Natural killer cell (primary cell): ENCODE data around the gene SEM1. TPM values are rescaled to one million over a fixed set of nuclear protein-coding genes. Genes with fewer than 3 reads are reported as not detected.

Experiments used
- ATAC-seq, 3 donors: fragments of 150-1000 bp in 2 of 3; fragments of 200-7000 bp in 1 of 3; cut with Tn5 transposase; 1 replicate in 1 of 3; 2 replicates in 2 of 3; pipeline ENCODE4 v1.10.0; 2021; ENCODE audit warnings: mild to moderate bottlenecking in 2 of 3, moderate library complexity in 2 of 3
- DNase-seq, 2 donors: peaks; one replicate each; pipeline versions ENCODE4 v3.0.0 to v3.0.0-alpha.2; 2013 to 2021; ENCODE audit warnings: mixed read lengths in 1 of 2
- H3K27ac ChIP-seq: one replicate; pipeline ENCODE4 v1.5.1; 2013; ENCODE audit warnings: mild to moderate bottlenecking, low read length
- H3K27me3 ChIP-seq: one replicate; pipeline ENCODE4 v1.6.1; 2013; ENCODE audit warnings: low read length; ENCODE audit not compliant: control insufficient read depth, insufficient read depth
- H3K36me3 ChIP-seq: one replicate; pipeline ENCODE4 v1.6.1; 2013; ENCODE audit warnings: low read length; ENCODE audit not compliant: control insufficient read depth, insufficient read depth
- H3K4me1 ChIP-seq: one replicate; pipeline ENCODE4 v1.6.1; 2013; ENCODE audit warnings: low read length; ENCODE audit not compliant: control insufficient read depth, insufficient read depth
- H3K4me3 ChIP-seq: one replicate; pipeline ENCODE4 v1.5.1; 2013; ENCODE audit warnings: low read length
- H3K9me3 ChIP-seq: one replicate; pipeline ENCODE4 v1.6.1; 2013; ENCODE audit warnings: low read length; ENCODE audit not compliant: control insufficient read depth, insufficient read depth
- H3K27ac Mint-ChIP-seq, 2 donors: one replicate each; pipeline ENCODE4 v1.8.0; 2022; ENCODE audit warnings: mild to moderate bottlenecking in 2 of 2, mixed read lengths in 2 of 2, moderate library complexity in 1 of 2
- H3K27me3 Mint-ChIP-seq, 2 donors: one replicate each; pipeline ENCODE4 v1.8.0; 2022; ENCODE audit warnings: low read depth in 2 of 2, mixed read lengths in 2 of 2
- H3K36me3 Mint-ChIP-seq: one replicate; pipeline ENCODE4 v1.8.0; 2022; ENCODE audit warnings: mixed read lengths
- H3K4me1 Mint-ChIP-seq, 2 donors: one replicate each; pipeline ENCODE4 v1.8.0; 2022; ENCODE audit warnings: mixed read lengths in 2 of 2
- H3K4me3 Mint-ChIP-seq: one replicate; pipeline ENCODE4 v1.8.0; 2022; ENCODE audit warnings: mild to moderate bottlenecking, moderate library complexity, mixed read lengths
- H3K9me3 Mint-ChIP-seq, 2 donors: one replicate each; pipeline ENCODE4 v1.8.0; 2022; ENCODE audit warnings: mixed read lengths in 2 of 2
- CTCF ChIP-seq: fragments of 200-600 bp; IDR thresholded peaks from one replicate; pipeline ENCODE4 v1.8.0; 2022; ENCODE audit warnings: antibody characterized with exemption
- WGBS: methylation state at CpG from one replicate; pipeline ENCODE4 v1.1.7; 2013; ENCODE audit warnings: missing lambda C conversion rate; ENCODE audit not compliant: insufficient coverage; 5-methylcytosine and 5-hydroxymethylcytosine counted together
- intact Hi-C: fragments of 100-400 bp; cut with micrococcal nuclease; formaldehyde crosslinking; loops from one replicate; pipeline ENCODE4 v1.14.2; 2022
- total RNA-seq, 4 donors: library from RNA; stranded (reverse); fragments of 120-200 nt in 1 of 4; gene quantifications; one replicate each; pipeline versions ENCODE4 v1.2.3 to v1.2.4, GENCODE V29; 2013 to 2022

SEM1 gene
- total RNA-seq, 3 donors from 2014 or later (not counting 1 experiment from before 2014, with no cell fraction given): 17.0 to 22.7 (median 17.4) TPM

GRCh38 chr7:96739609-96740008 lies 30.0 kb upstream of the SEM1 start:
- DNase-seq (no peak), ATAC-seq (no peak)
- Mint-ChIP-seq H3K27me3 (peaks cover 12 to 38% of the 10 kb centered on the region in 2 donors), H3K4me1 (no peaks in the 10 kb centered on the region), H3K4me3 (no peak overlapping the region), H3K36me3 (no peaks in the 10 kb centered on the region), H3K9me3 (no peaks in the 10 kb centered on the region), H3K27ac (no peak overlapping the region)
- no peaks in the 10 kb centered on the region for H3K27me3 ChIP-seq
- TF ChIP-seq CTCF: no peak
- 100% methylated on average over 1 of the region's 1 CpG for WGBS
- no peaks in the 10 kb centered on the region for H3K36me3 ChIP-seq
- H3K4me3 ChIP-seq: no peak overlapping the region
- no peaks in the 10 kb centered on the region for H3K4me1 ChIP-seq
- no peaks in the 10 kb centered on the region for H3K9me3 ChIP-seq
- intact Hi-C loops: no loop called here
- no peak overlapping the region for H3K27ac ChIP-seq

GRCh38 chr7:96739167-96739566 lies 29.5 kb upstream of the SEM1 start:
- H3K4me1 Mint-ChIP-seq: no peaks in the 10 kb centered on the region

GRCh38 chr7:96738705-96739104 lies 29.1 kb upstream of the SEM1 start:
- no peaks in the 10 kb centered on the region for H3K9me3 ChIP-seq
- no peak overlapping the region for H3K4me3 ChIP-seq
- Mint-ChIP-seq H3K4me1 (no peaks in the 10 kb centered on the region), H3K36me3 (no peaks in the 10 kb centered on the region), H3K4me3 (no peak overlapping the region), H3K9me3 (no peaks in the 10 kb centered on the region), H3K27me3 (peaks cover 10 to 29% of the 10 kb centered on the region in 2 donors), H3K27ac (no peak overlapping the region)
- 67% methylated on average over 1 of the region's 2 CpGs for WGBS
- intact Hi-C loops: no loop called here
- no peaks in the 10 kb centered on the region for H3K4me1 ChIP-seq
- TF ChIP-seq CTCF: no peak
- no peak overlapping the region for H3K27ac ChIP-seq
- ATAC-seq (no peak), DNase-seq (no peak)
- H3K27me3 ChIP-seq: no peaks in the 10 kb centered on the region
- no peaks in the 10 kb centered on the region for H3K36me3 ChIP-seq

More at GRCh38 chr7:96739167-96739566, 29.5 kb upstream of the SEM1 start:
- DNase-seq: no peak
- Histone ChIP-seq H3K4me1 (no peaks in the 10 kb centered on the region), H3K36me3 (no peaks in the 10 kb centered on the region), H3K9me3 (no peaks in the 10 kb centered on the region), H3K27ac (no peak overlapping the region), H3K27me3 (no peaks in the 10 kb centered on the region), H3K4me3 (no peak overlapping the region)
- Mint-ChIP-seq H3K4me3 (no peak overlapping the region), H3K36me3 (no peaks in the 10 kb centered on the region), H3K27me3 (peaks cover 10 to 33% of the 10 kb centered on the region in 2 donors), H3K27ac (no peak overlapping the region), H3K9me3 (no peaks in the 10 kb centered on the region)
- intact Hi-C loops: no loop called here
- WGBS: 100% methylated on average over 1 of the region's 1 CpG
- no peak for TF ChIP-seq CTCF
- ATAC-seq: no peak

GRCh38 chr7:96737545-96738050 lies 28.0 kb upstream of the SEM1 start:
- no peak overlapping the region for H3K4me3 ChIP-seq
- no peak overlapping the region for H3K4me3 Mint-ChIP-seq
- 22% methylated on average over 1 of the region's 3 CpGs for WGBS
- intact Hi-C loops: no loop called here
- H3K27ac Mint-ChIP-seq: no peak overlapping the region
- H3K9me3 Mint-ChIP-seq: no peaks in the 10 kb centered on the region
- H3K4me1 ChIP-seq: no peaks in the 10 kb centered on the region
- H3K36me3 Mint-ChIP-seq: no peaks in the 10 kb centered on the region
- ATAC-seq: no peak
- H3K27ac ChIP-seq: no peak overlapping the region
- H3K27me3 ChIP-seq: no peaks in the 10 kb centered on the region
- H3K27me3 Mint-ChIP-seq: peaks cover 10 to 23% of the 10 kb centered on the region in 2 donors
- no peaks in the 10 kb centered on the region for H3K4me1 Mint-ChIP-seq
- H3K36me3 ChIP-seq: no peaks in the 10 kb centered on the region
- no peaks in the 10 kb centered on the region for H3K9me3 ChIP-seq
- no peak for DNase-seq
- TF ChIP-seq CTCF: no peak
